SK-N-SH (cell line): ENCODE measurements around the gene HRK.

Experiments used
- CHD2 ChIP-seq: fragments of 150-350 bp; IDR thresholded peaks from 2 replicates; pipeline ENCODE4 v1.6.1; 2018; ENCODE audit warnings: low read length; ENCODE audit not compliant: partially characterized antibody
- CTCF ChIP-seq: fragments of 200-600 bp; sonication (generic); IDR thresholded peaks from 2 replicates; pipeline ENCODE4 v1.6.1; 2017; ENCODE audit warnings: antibody characterized with exemption, mild to moderate bottlenecking, moderate library complexity
- EZH2phosphoT487 ChIP-seq: fragments of 200-600 bp; sonication (generic); IDR thresholded peaks from 2 replicates; pipeline ENCODE4 v1.6.1; 2017; ENCODE audit warnings: low read depth, mixed run types, mild to moderate bottlenecking, antibody characterized with exemption, moderate library complexity, borderline replicate concordance
- FOXM1 ChIP-seq: IDR thresholded peaks from 2 replicates; pipeline ENCODE4 v1.4.0; 2012; ENCODE audit warnings: low read depth, mild to moderate bottlenecking
- GATA2 ChIP-seq: sonication (generic); formaldehyde crosslinking; IDR thresholded peaks from 2 replicates; pipeline ENCODE4 v1.5.0; 2020; ENCODE audit warnings: mild to moderate bottlenecking, missing genetic modification reagents
- NRF1 ChIP-seq: IDR thresholded peaks from 2 replicates; pipeline ENCODE4 v1.6.1; 2012; ENCODE audit warnings: low read depth, mild to moderate bottlenecking, low read length
- POLR2AphosphoS5 ChIP-seq: IDR thresholded peaks from 2 replicates; pipeline ENCODE4 v1.6.1; 2012; ENCODE audit warnings: low read depth, low read length
- RFX5 ChIP-seq: IDR thresholded peaks from 2 replicates; pipeline ENCODE4 v1.6.1; 2012; ENCODE audit warnings: mild to moderate bottlenecking, improper control_type of control experiment, low read length
- SIN3A ChIP-seq: IDR thresholded peaks from 2 replicates; pipeline ENCODE4 v1.6.1; 2012; ENCODE audit warnings: low read depth, mild to moderate bottlenecking, low read length, moderate library complexity, borderline replicate concordance
- SMC3 ChIP-seq: IDR thresholded peaks from 2 replicates; pipeline ENCODE4 v1.6.1; 2012; ENCODE audit warnings: low read depth, low read length, improper control_type of control experiment
- TAF1 ChIP-seq: IDR thresholded peaks from 2 replicates; pipeline ENCODE4 v1.6.1; 2012; ENCODE audit warnings: low read depth, mild to moderate bottlenecking, low read length, moderate library complexity, borderline replicate concordance
- TCF12 ChIP-seq: IDR thresholded peaks from 2 replicates; pipeline ENCODE4 v1.4.0; 2012
- TF ChIP-seq, protein P1 (sequence below): IDR thresholded peaks from 2 replicates; pipeline ENCODE4 v1.6.1; 2012; ENCODE audit warnings: mild to moderate bottlenecking, low read depth, low read length, moderate library complexity
- TF ChIP-seq, protein P2 (sequence below): IDR thresholded peaks from 2 replicates; pipeline ENCODE4 v1.4.0; 2012; ENCODE audit warnings: low read depth

GRCh38 chr12:116924558-116925453 lies 43.6 kb upstream of the HRK start:
- TF ChIP-seq FOXM1, result no peak
- no peak for TF ChIP-seq CTCF
- TF ChIP-seq TCF12, result peak; percentile 32; the same call in 1 of the 2 replicates
- TF ChIP-seq EZH2phosphoT487, result no peak
- TF ChIP-seq, protein P1, sequence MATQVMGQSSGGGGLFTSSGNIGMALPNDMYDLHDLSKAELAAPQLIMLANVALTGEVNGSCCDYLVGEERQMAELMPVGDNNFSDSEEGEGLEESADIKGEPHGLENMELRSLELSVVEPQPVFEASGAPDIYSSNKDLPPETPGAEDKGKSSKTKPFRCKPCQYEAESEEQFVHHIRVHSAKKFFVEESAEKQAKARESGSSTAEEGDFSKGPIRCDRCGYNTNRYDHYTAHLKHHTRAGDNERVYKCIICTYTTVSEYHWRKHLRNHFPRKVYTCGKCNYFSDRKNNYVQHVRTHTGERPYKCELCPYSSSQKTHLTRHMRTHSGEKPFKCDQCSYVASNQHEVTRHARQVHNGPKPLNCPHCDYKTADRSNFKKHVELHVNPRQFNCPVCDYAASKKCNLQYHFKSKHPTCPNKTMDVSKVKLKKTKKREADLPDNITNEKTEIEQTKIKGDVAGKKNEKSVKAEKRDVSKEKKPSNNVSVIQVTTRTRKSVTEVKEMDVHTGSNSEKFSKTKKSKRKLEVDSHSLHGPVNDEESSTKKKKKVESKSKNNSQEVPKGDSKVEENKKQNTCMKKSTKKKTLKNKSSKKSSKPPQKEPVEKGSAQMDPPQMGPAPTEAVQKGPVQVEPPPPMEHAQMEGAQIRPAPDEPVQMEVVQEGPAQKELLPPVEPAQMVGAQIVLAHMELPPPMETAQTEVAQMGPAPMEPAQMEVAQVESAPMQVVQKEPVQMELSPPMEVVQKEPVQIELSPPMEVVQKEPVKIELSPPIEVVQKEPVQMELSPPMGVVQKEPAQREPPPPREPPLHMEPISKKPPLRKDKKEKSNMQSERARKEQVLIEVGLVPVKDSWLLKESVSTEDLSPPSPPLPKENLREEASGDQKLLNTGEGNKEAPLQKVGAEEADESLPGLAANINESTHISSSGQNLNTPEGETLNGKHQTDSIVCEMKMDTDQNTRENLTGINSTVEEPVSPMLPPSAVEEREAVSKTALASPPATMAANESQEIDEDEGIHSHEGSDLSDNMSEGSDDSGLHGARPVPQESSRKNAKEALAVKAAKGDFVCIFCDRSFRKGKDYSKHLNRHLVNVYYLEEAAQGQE, result no peak
- TF ChIP-seq, protein P2, sequence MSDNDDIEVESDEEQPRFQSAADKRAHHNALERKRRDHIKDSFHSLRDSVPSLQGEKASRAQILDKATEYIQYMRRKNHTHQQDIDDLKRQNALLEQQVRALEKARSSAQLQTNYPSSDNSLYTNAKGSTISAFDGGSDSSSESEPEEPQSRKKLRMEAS, result no peak
- TF ChIP-seq POLR2AphosphoS5, result no peak
- TF ChIP-seq GATA2, result no peak
- TF ChIP-seq CHD2, result no peak
- no peak for TF ChIP-seq NRF1
- no peak for TF ChIP-seq RFX5
- no peak for TF ChIP-seq TAF1
- no peak for TF ChIP-seq SMC3
- no peak for TF ChIP-seq SIN3A
